RCC 7860 (cell line): ENCODE measurements around the gene COASY.

Experiments
- DNase-seq: peaks from one replicate; pipeline ENCODE4 v3.0.0-alpha.2; 2015; ENCODE audit warnings: low spot score
- FAIRE-seq: peaks from 2 replicates; lab custom pipeline; 2012; peaks lifted over from hg19 to GRCh38; lab: Jason Lieb, UNC

COASY gene

GRCh38 chr17:42568341-42569111 lies 6.6 kb downstream of the COASY start:
- FAIRE-seq (no peak), DNase-seq (no peak)

- DNase-seq (no peak), FAIRE-seq (no peak)
These were observed 9.7 kb downstream of the COASY start for GRCh38 chr17:42571435-42572225.

GRCh38 chr17:42573095-42573494 lies 11.1 kb downstream of the COASY start:
- DNase-seq: no peak
- no peak for FAIRE-seq

- FAIRE-seq: no peak
- DNase-seq: no peak
These were observed 12.5 kb downstream of the COASY start for GRCh38 chr17:42574463-42574862.

GRCh38 chr17:42577140-42577531 lies 15.2 kb downstream of the COASY start:
- no peak for FAIRE-seq
- no peak for DNase-seq

- FAIRE-seq (peak; percentile 58), DNase-seq (peak; percentile 90)
These were observed 15.8 kb downstream of the COASY start, which contains the start of gene PSMC3IP for GRCh38 chr17:42577532-42578281. PSMC3IP (minus strand) TSS chr17:42577729; CDS start chr17:42577686, 43 bp downstream.

GRCh38 chr17:42578282-42578869 lies 16.4 kb downstream of the COASY start:
- FAIRE-seq: no peak
- peak; percentile 60 for DNase-seq

- FAIRE-seq: no peak
- DNase-seq: no peak
These were observed 18.0 kb downstream of the COASY start for GRCh38 chr17:42579794-42580551.

GRCh38 chr17:42581744-42582270 lies 19.9 kb downstream of the COASY start:
- FAIRE-seq (no peak), DNase-seq (no peak)

- DNase-seq: no peak
These were observed 22.9 kb downstream of the COASY start for GRCh38 chr17:42584880-42585279.

GRCh38 chr17:42585353-42585752 lies 23.4 kb downstream of the COASY start:
- DNase-seq (no peak), FAIRE-seq (no peak)

More at GRCh38 chr17:42584880-42585279, 22.9 kb downstream of the COASY start:
- no peak for FAIRE-seq

GRCh38 chr17:42586514-42587230 lies 24.7 kb downstream of the COASY start:
- DNase-seq (no peak), FAIRE-seq (no peak)

- no peak for FAIRE-seq
- DNase-seq: no peak
These were observed 28.9 kb downstream of the COASY start for GRCh38 chr17:42590886-42591285.

- no peak for FAIRE-seq
These were observed 29.5 kb downstream of the COASY start for GRCh38 chr17:42591411-42591810.

GRCh38 chr17:42596386-42596785 lies 34.4 kb downstream of the COASY start:
- DNase-seq (no peak), FAIRE-seq (no peak)

More at GRCh38 chr17:42591411-42591810, 29.5 kb downstream of the COASY start:
- no peak for DNase-seq

GRCh38 chr17:42598905-42599304 lies 37.0 kb downstream of the COASY start:
- DNase-seq (no peak), FAIRE-seq (no peak)

- no peak for DNase-seq
These were observed 41.4 kb downstream of the COASY start for GRCh38 chr17:42603318-42603717.

GRCh38 chr17:42607769-42608168 lies 45.8 kb downstream of the COASY start:
- no peak for FAIRE-seq

More at GRCh38 chr17:42603318-42603717, 41.4 kb downstream of the COASY start:
- FAIRE-seq: no peak

More at GRCh38 chr17:42607769-42608168, 45.8 kb downstream of the COASY start:
- no peak for DNase-seq
